ENCODE data around the gene PDIA2. TPM values are rescaled to one million over a fixed set of nuclear protein-coding genes. Genes with fewer than 3 reads are reported as not detected.

The PDIA2 gene
- total RNA-seq, 4 donors from 2014 or later: 0.97 TPM; not detected in 3

DNA sequence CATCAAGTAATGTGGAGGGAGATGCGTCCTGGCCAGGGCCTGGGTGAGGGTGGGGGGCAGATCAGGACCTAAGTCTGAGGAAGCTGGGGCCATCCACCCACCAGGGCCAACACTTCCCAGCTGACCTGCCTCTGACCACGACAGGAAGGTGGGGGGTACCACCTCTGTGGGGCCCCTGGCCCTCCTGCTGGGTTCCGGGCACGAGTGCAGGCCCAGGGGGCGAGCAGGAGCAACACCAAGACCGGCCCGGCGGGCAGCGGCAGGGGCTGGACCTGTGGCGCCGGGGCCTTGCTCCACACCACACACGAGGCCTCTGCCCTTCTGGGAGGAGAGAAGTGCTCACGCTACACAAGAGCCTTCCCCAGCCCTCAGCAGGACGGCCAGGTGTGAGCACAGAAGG is 13.3 kb downstream of the PDIA2 start:
- intact Hi-C loops (cut with DNase I; ENCODE audit: low total_unique reads): no loop called here
- H3K4me3 ChIP-seq: no peak overlapping the region
- no peaks in the 10 kb centered on the region for H3K36me3 ChIP-seq
- no peaks in the 10 kb centered on the region for H3K27me3 ChIP-seq
- no peaks in the 10 kb centered on the region for H3K9me3 ChIP-seq
- no peak overlapping the region for H3K27ac ChIP-seq
- no peaks in the 10 kb centered on the region for H3K4me1 ChIP-seq
- no peak for TF ChIP-seq POLR2A (IDR thresholded peaks at IDR 0.05)
- no peak for TF ChIP-seq CTCF (IDR thresholded peaks at IDR 0.05)
- no peak for DNase-seq

- TF ChIP-seq CTCF (IDR thresholded peaks at IDR 0.05): no peak
- TF ChIP-seq POLR2A (IDR thresholded peaks at IDR 0.05): no peak
- H3K27me3 ChIP-seq: no peaks in the 10 kb centered on the region
- no peaks in the 10 kb centered on the region for H3K36me3 ChIP-seq
- H3K4me1 ChIP-seq: no peaks in the 10 kb centered on the region
- intact Hi-C loops (cut with DNase I; ENCODE audit: low total_unique reads): no loop called here
- DNase-seq: no peak
- no peak overlapping the region for H3K27ac ChIP-seq
- H3K4me3 ChIP-seq: no peak overlapping the region
- no peaks in the 10 kb centered on the region for H3K9me3 ChIP-seq
These were observed 14.0 kb downstream of the PDIA2 start for GRCh38 chr16:296806-297510.

- intact Hi-C loops (cut with DNase I; ENCODE audit: low total_unique reads): no loop called here
- H3K27ac ChIP-seq: no peak overlapping the region
- TF ChIP-seq POLR2A (IDR thresholded peaks at IDR 0.05) (no peak), CTCF (IDR thresholded peaks at IDR 0.05) (no peak)
- no peaks in the 10 kb centered on the region for H3K4me1 ChIP-seq
- H3K27me3 ChIP-seq: no peaks in the 10 kb centered on the region
- H3K9me3 ChIP-seq: no peaks in the 10 kb centered on the region
- H3K36me3 ChIP-seq: no peaks in the 10 kb centered on the region
- no peak for DNase-seq
- H3K4me3 ChIP-seq: no peak overlapping the region
These were observed 14.9 kb downstream of the PDIA2 start for GRCh38 chr16:297832-298231.

DNA sequence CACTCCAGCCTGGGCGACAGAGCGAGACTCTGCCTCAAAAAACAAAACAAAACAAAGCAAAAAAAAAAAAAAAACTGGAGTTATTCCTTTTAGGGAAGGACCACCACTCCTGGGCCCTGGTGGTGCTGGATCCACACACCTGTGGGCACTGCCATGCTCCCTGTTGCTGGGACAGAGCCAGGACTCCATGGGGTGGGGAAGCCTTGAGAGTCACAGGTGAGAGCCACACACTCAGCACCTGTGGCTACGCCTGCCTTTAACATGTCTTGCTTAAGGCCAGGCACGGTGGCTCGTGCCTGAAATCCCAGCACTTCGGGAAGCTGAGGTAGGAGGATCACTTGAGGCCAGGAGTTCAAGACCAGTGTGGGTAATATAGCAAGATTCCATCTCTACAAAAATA is 18.3 kb downstream of the PDIA2 start:
- no peaks in the 10 kb centered on the region for H3K27me3 ChIP-seq
- H3K4me1 ChIP-seq: no peaks in the 10 kb centered on the region
- DNase-seq: no peak
- TF ChIP-seq CTCF (IDR thresholded peaks at IDR 0.05) (no peak), POLR2A (IDR thresholded peaks at IDR 0.05) (no peak)
- intact Hi-C loops (cut with DNase I; ENCODE audit: low total_unique reads): no loop called here
- no peaks in the 10 kb centered on the region for H3K36me3 ChIP-seq
- no peak overlapping the region for H3K27ac ChIP-seq
- H3K4me3 ChIP-seq: no peak overlapping the region
- no peaks in the 10 kb centered on the region for H3K9me3 ChIP-seq

GRCh38 chr16:301950-302349 is 19.0 kb downstream of the PDIA2 start:
- no peaks in the 10 kb centered on the region for H3K36me3 ChIP-seq
- intact Hi-C loops (cut with DNase I; ENCODE audit: low total_unique reads): no loop called here
- no peak for DNase-seq

More at GRCh38 chr16:301950-302349, 19.0 kb downstream of the PDIA2 start:
- H3K27me3 ChIP-seq: no peaks in the 10 kb centered on the region
- TF ChIP-seq POLR2A (IDR thresholded peaks at IDR 0.05) (no peak), CTCF (IDR thresholded peaks at IDR 0.05) (no peak)
- H3K9me3 ChIP-seq: no peaks in the 10 kb centered on the region
- H3K4me1 ChIP-seq: no peaks in the 10 kb centered on the region
- H3K27ac ChIP-seq: no peak overlapping the region
- H3K4me3 ChIP-seq: no peak overlapping the region

Data from uterus (tissue), 4 donors.